NT2/D1 (cell line): Measurements from ENCODE around the gene IZUMO1.

Experiments used
- SUZ12 ChIP-seq: IDR thresholded peaks from 2 replicates; pipeline ENCODE4 v1.6.1; 2011; ENCODE audit not compliant: insufficient read length, insufficient read depth; ENCODE audit errors: extremely low read depth
- YY1 ChIP-seq: IDR thresholded peaks from 2 replicates; pipeline ENCODE4 v1.6.1; 2011; ENCODE audit not compliant: insufficient read length, insufficient read depth
- ZNF274 ChIP-seq: IDR thresholded peaks from 2 replicates; pipeline ENCODE4 v1.6.1; 2011; ENCODE audit warnings: mild to moderate bottlenecking, low read depth, low read length

GRCh38 chr19:48755084-48755641 lies 8.5 kb upstream of the IZUMO1 start, which contains the start of gene FGF21:
- no peak for TF ChIP-seq SUZ12
- no peak for TF ChIP-seq ZNF274
- no peak for TF ChIP-seq YY1
